H1 (cell line): Measurements from ENCODE around the gene RFTN2. TPM values are rescaled to one million over a fixed set of nuclear protein-coding genes. Genes with fewer than 3 reads are reported as not detected.
A peak's percentile ranks its signal among the peaks of the same experiment; 100 is the strongest.

Experiments used
- CTCF ChIA-PET: fragments of 300-600 bp; sonication (Branson Sonifier 250); formaldehyde crosslinking; loops from one replicate; lab custom pipeline; 2021; ENCODE audit not compliant: partially characterized antibody; lab: Charles Lee
- POLR2A ChIA-PET: fragments of 300-600 bp; sonication (Branson Sonifier 250); formaldehyde crosslinking; loops from one replicate; lab custom pipeline; 2021; ENCODE audit warnings: inconsistent platforms; ENCODE audit not compliant: partially characterized antibody; lab: Charles Lee
- DNase-seq, 2 experiments: peaks; one replicate each; pipeline versions ENCODE4 v3.0.0 to v3.0.0-alpha.2; 2010 to 2022; ENCODE audit warnings: low spot score in 2 of 2, low read depth in 1 of 2, mixed read lengths in 1 of 2
- FAIRE-seq: peaks from 2 replicates; lab custom pipeline; 2011; peaks lifted over from hg19 to GRCh38; lab: Jason Lieb, UNC
- H2AFZ ChIP-seq: 2 replicates; pipeline ENCODE4 v1.8.1; 2012; ENCODE audit warnings: low read length, inconsistent platforms
- H2AK5ac ChIP-seq: 2 replicates; pipeline ENCODE4 v1.6.1; 2013; ENCODE audit warnings: low read depth, low read length
- H2BK120ac ChIP-seq: replicated peaks from 2 replicates; pipeline ENCODE3; 2013; ENCODE audit warnings: low read depth, low read length, inconsistent platforms
- H2BK12ac ChIP-seq: 2 replicates; pipeline ENCODE4 v1.6.1; 2013; ENCODE audit warnings: low read depth, low read length
- H2BK15ac ChIP-seq: 2 replicates; pipeline ENCODE4 v1.6.1; 2013; ENCODE audit warnings: low read length
- H2BK20ac ChIP-seq: 2 replicates; pipeline ENCODE4 v1.6.1; 2013; ENCODE audit warnings: low read length
- H2BK5ac ChIP-seq: 2 replicates; pipeline ENCODE4 v1.6.1; 2013; ENCODE audit warnings: low read depth, low read length
- H3K14ac ChIP-seq: 2 replicates; pipeline ENCODE4 v1.6.1; 2013; ENCODE audit warnings: inconsistent platforms; ENCODE audit not compliant: insufficient read length
- H3K18ac ChIP-seq: 2 replicates; pipeline ENCODE4 v1.6.1; 2013; ENCODE audit warnings: low read length; ENCODE audit errors: extremely low read depth
- H3K23ac ChIP-seq: 2 replicates; pipeline ENCODE4 v1.6.1; 2013; ENCODE audit warnings: inconsistent platforms; ENCODE audit not compliant: insufficient read length
- H3K23me2 ChIP-seq: 2 replicates; pipeline ENCODE4 v1.6.1; 2013; ENCODE audit warnings: low read depth, low read length
- H3K27ac ChIP-seq: 2 replicates; pipeline ENCODE4 v1.6.1; 2011; ENCODE audit warnings: low read depth, low read length, inconsistent platforms
- H3K27me3 ChIP-seq, 4 experiments: replicated peaks in 1 of 4; 1 replicate in 1 of 4; 2 replicates in 3 of 4; pipeline versions ENCODE4 v1.6.1 to v1.8.1; 2011 to 2013; ENCODE audit warnings: low read length in 3 of 4, mild to moderate bottlenecking in 3 of 4, inconsistent platforms in 2 of 4, mixed read lengths in 2 of 4, moderate library complexity in 1 of 4; ENCODE audit not compliant: control insufficient read depth in 3 of 4, insufficient read depth in 3 of 4; ENCODE audit errors: extremely low read depth in 1 of 4
- H3K36me3 ChIP-seq, 4 experiments: 2 replicates each; pipeline versions ENCODE4 v1.6.1 to v1.8.1; 2011 to 2013; ENCODE audit warnings: mild to moderate bottlenecking in 4 of 4, low read length in 3 of 4, moderate library complexity in 2 of 4, control low read depth in 1 of 4, inconsistent platforms in 1 of 4; ENCODE audit not compliant: insufficient read depth in 4 of 4, control insufficient read depth in 2 of 4
- H3K4ac ChIP-seq: replicated peaks from 2 replicates; pipeline ENCODE3; 2013; ENCODE audit warnings: low read length, low read depth, mixed read lengths, inconsistent platforms; ENCODE audit not compliant: insufficient read length
- H3K4me1 ChIP-seq, 4 experiments: replicated peaks in 1 of 4; 1 replicate in 1 of 4; 2 replicates in 3 of 4; pipeline versions ENCODE4 v1.6.1 to v1.8.1; 2011 to 2013; ENCODE audit warnings: low read length in 3 of 4, inconsistent platforms in 2 of 4, mixed read lengths in 1 of 4; ENCODE audit not compliant: insufficient read depth in 4 of 4, control insufficient read depth in 3 of 4
- H3K4me2 ChIP-seq, 2 experiments: 2 replicates each; pipeline versions ENCODE4 v1.6.1 to v1.8.1; 2011 to 2013; ENCODE audit warnings: low read depth in 2 of 2, low read length in 2 of 2, control low read depth in 1 of 2, inconsistent platforms in 1 of 2, mild to moderate bottlenecking in 1 of 2; ENCODE audit not compliant: insufficient read depth in 1 of 2
- H3K4me3 ChIP-seq, 4 experiments: fragments of 200-600, 300-600 bp in 1 of 4; sonication (generic), shearing (Covaris generic), sonication (Bioruptor Twin) in 1 of 4; 2 replicates each; pipeline versions ENCODE4 v1.5.1 to v1.8.1; 2011 to 2016; ENCODE audit warnings: low read length in 4 of 4, low read depth in 3 of 4, control low read depth in 2 of 4, inconsistent platforms in 2 of 4, mild to moderate bottlenecking in 2 of 4, mixed read lengths in 1 of 4, moderate library complexity in 1 of 4; ENCODE audit not compliant: insufficient read depth in 2 of 4; ENCODE audit errors: extremely low read depth in 1 of 4
- H3K56ac ChIP-seq: replicated peaks from 2 replicates; pipeline ENCODE3; 2013; ENCODE audit warnings: low read depth, mild to moderate bottlenecking, mixed read lengths, low read length, inconsistent platforms; ENCODE audit not compliant: insufficient read length
- H3K79me1 ChIP-seq: 2 replicates; pipeline ENCODE4 v1.6.1; 2013; ENCODE audit warnings: low read depth, low read length, control low read depth
- H3K79me2 ChIP-seq, 2 experiments: 2 replicates each; pipeline versions ENCODE4 v1.6.1 to v1.8.1; 2012 to 2013; ENCODE audit warnings: low read length in 2 of 2, mild to moderate bottlenecking in 2 of 2, inconsistent platforms in 1 of 2; ENCODE audit not compliant: insufficient read depth in 2 of 2, control insufficient read depth in 1 of 2
- H3K9ac ChIP-seq, 4 experiments: replicated peaks in 1 of 4; 1 replicate in 1 of 4; 2 replicates in 3 of 4; pipeline versions ENCODE4 v1.6.1 to v1.8.1; 2011 to 2013; ENCODE audit warnings: low read depth in 3 of 4, low read length in 3 of 4, control low read depth in 2 of 4, mild to moderate bottlenecking in 2 of 4, moderate library complexity in 2 of 4, inconsistent platforms in 1 of 4; ENCODE audit errors: extremely low read depth in 1 of 4
- H3K9me3 ChIP-seq, 2 experiments: 2 replicates each; pipeline versions ENCODE4 v1.6.1 to v1.8.1; 2012 to 2013; ENCODE audit warnings: mild to moderate bottlenecking in 2 of 2, moderate library complexity in 2 of 2, control low read depth in 1 of 2, inconsistent platforms in 1 of 2, low read depth in 1 of 2, low read length in 1 of 2, mixed read lengths in 1 of 2; ENCODE audit not compliant: insufficient read depth in 2 of 2
- H4K20me1 ChIP-seq, 2 experiments: replicated peaks in 1 of 2; 2 replicates each; pipeline versions ENCODE3 to v1.8.1; 2011 to 2013; ENCODE audit warnings: inconsistent platforms in 2 of 2, low read length in 2 of 2, mild to moderate bottlenecking in 1 of 2; ENCODE audit not compliant: insufficient read depth in 2 of 2, control insufficient read depth in 1 of 2
- H4K5ac ChIP-seq: 2 replicates; pipeline ENCODE4 v1.6.1; 2013; ENCODE audit warnings: low read length, low read depth, mixed read lengths, inconsistent platforms; ENCODE audit not compliant: insufficient read length
- H4K8ac ChIP-seq: 2 replicates; pipeline ENCODE4 v1.8.0; 2013; ENCODE audit warnings: mild to moderate bottlenecking, moderate library complexity, low read length, inconsistent platforms; ENCODE audit not compliant: insufficient read depth; ENCODE audit errors: extremely low read depth
- H4K91ac ChIP-seq: replicated peaks from 2 replicates; pipeline ENCODE3; 2013; ENCODE audit warnings: low read length, mixed read lengths, inconsistent platforms; ENCODE audit not compliant: insufficient read length
- EP300 ChIP-seq, 2 experiments: IDR thresholded peaks; 1 replicate in 1 of 2; 2 replicates in 1 of 2; pipeline ENCODE4 v1.6.1; 2011 to 2012; ENCODE audit warnings: low read depth in 2 of 2, low read length in 2 of 2, mild to moderate bottlenecking in 2 of 2, borderline replicate concordance in 1 of 2, inconsistent platforms in 1 of 2, moderate library complexity in 1 of 2
- MAX ChIP-seq: IDR thresholded peaks from 2 replicates; pipeline ENCODE4 v1.6.1; 2012; ENCODE audit warnings: inconsistent platforms
- WGBS, 2 experiments: shearing (Covaris generic) in 1 of 2; methylation state at CpG; one replicate each; pipeline versions ENCODE4 v1.1.6 to v1.1.7; 2013 to 2015; ENCODE audit warnings: low lambda C conversion rate in 2 of 2, mixed read lengths in 2 of 2, inconsistent platforms in 1 of 2, low coverage in 1 of 2, missing lambda C conversion rate in 1 of 2; ENCODE audit not compliant: insufficient replicate concordance in 2 of 2, insufficient coverage in 1 of 2, insufficient read length in 1 of 2; ENCODE audit errors: extremely low coverage in 1 of 2, missing lambda C conversion rate in 1 of 2; 5-methylcytosine and 5-hydroxymethylcytosine counted together
- polyA plus RNA-seq, 7 experiments: library from polyadenylated mRNA; depleted of rRNA in 3 of 7; stranded (reverse) in 5 of 7; unstranded in 2 of 7; fragments of >200 nt in 5 of 7; fragments of 200-250 nt in 2 of 7; gene quantifications; 1 replicate in 5 of 7; 2 replicates in 1 of 7; 4 replicates in 1 of 7; pipeline versions ENCODE4 v1.2.1 to v1.2.3, GENCODE V29; 2011 to 2013; ENCODE audit warnings: missing spikeins in 2 of 7, mixed read lengths in 2 of 7
- total RNA-seq: library from RNA; stranded (reverse); fragmentation: NEBNext Ultra II Directional; extraction: Animal tissue kit (Norgen Biotek cat#: 25700); gene quantifications from 2 replicates; pipeline ENCODE4 v1.2.1, GENCODE V29; 2021

The RFTN2 gene
- total and polyA plus RNA-seq, 2 of the 8 experiments (the other 6 are each of a cell fraction or from before 2014, with no cell fraction given), result 2.3 to 2.4 TPM

- no peak overlapping the region for H2AK5ac ChIP-seq
- H3K56ac ChIP-seq, result no peak overlapping the region
- H3K18ac ChIP-seq, result no peak overlapping the region
- 95% methylated on average over 10 of the region's 10 CpGs; no CpG with 5 or more reads in 1 of the 2 experiments for WGBS, 2 experiments
- no peaks in the 10 kb centered on the region; a peak in 1 of 7 replicates for H3K27me3 ChIP-seq
- H3K4me3 ChIP-seq, result no peak overlapping the region
- no peak overlapping the region for H2AFZ ChIP-seq
- H3K23ac ChIP-seq, result no peak overlapping the region
- DNase-seq, result no peak
- TF ChIP-seq MAX (0 out of 2 replicates have a peak, but pooled peaks have one; percentile 9), EP300 (IDR thresholded peaks at IDR 0.05; ENCODE audit: borderline replicate concordance in 1 of 2, low read depth in 2 of 2, low read length in 2 of 2) (no peak)
- no peaks in the 10 kb centered on the region for H3K23me2 ChIP-seq
- ChIA-PET CTCF (interaction anchor here (0.6 kb wide), 1 partner anchor 37 kb away, joined by 3 read pairs; no protein-coding TSS in a partner anchor), POLR2A (interaction anchor here (0.8 to 1.5 kb wide), 3 partner anchors 11 to 14 kb away, joined by 3 to 6 read pairs (median 6); no protein-coding TSS in a partner anchor)
- H4K20me1 ChIP-seq, result no peaks in the 10 kb centered on the region
- peaks cover 0 to 2% (median 0%) of the 10 kb centered on the region in 4 experiments; a peak in 2 of 7 replicates for H3K4me1 ChIP-seq
- no peak for FAIRE-seq
- H3K14ac ChIP-seq, result no peak overlapping the region
- no peak overlapping the region for H3K4ac ChIP-seq
- no peak overlapping the region for H4K5ac ChIP-seq
- no peak overlapping the region for H2BK120ac ChIP-seq
- peaks cover 27 to 37% of the 10 kb centered on the region in 2 experiments for H3K9me3 ChIP-seq
- H3K4me2 ChIP-seq, result no peak overlapping the region
- H3K79me2 ChIP-seq, result no peaks in the 10 kb centered on the region
- H2BK5ac ChIP-seq, result no peak overlapping the region
- no peak overlapping the region for H4K91ac ChIP-seq
- no peak overlapping the region for H2BK20ac ChIP-seq
- no peak overlapping the region for H2BK12ac ChIP-seq
- no peaks in the 10 kb centered on the region for H3K79me1 ChIP-seq
- no peak overlapping the region for H3K27ac ChIP-seq
- no peak overlapping the region for H4K8ac ChIP-seq
- peaks cover 0 to 29% (median 3%) of the 10 kb centered on the region in 4 experiments; a peak in 4 of 8 replicates for H3K36me3 ChIP-seq
- H2BK15ac ChIP-seq, result no peak overlapping the region
- no peak overlapping the region for H3K9ac ChIP-seq
These were observed 103.6 kb downstream of the RFTN2 start for GRCh38 chr2:197571627-197572271.
